BLaER1 (cell line): ENCODE measurements around the gene PNLIPRP2.

ENCODE experiments used
- H3K27ac ChIP-seq: shearing (Covaris generic); formaldehyde crosslinking; 2 replicates; pipeline ENCODE4 v1.8.1; 2022
- H3K27me3 ChIP-seq: shearing (Covaris generic); formaldehyde crosslinking; 2 replicates; pipeline ENCODE4 v1.8.1; 2022
- H3K36me3 ChIP-seq: shearing (Covaris generic); formaldehyde crosslinking; 2 replicates; pipeline ENCODE4 v1.8.1; 2022
- H3K4me1 ChIP-seq: shearing (Covaris generic); formaldehyde crosslinking; 2 replicates; pipeline ENCODE4 v1.8.1; 2022
- H3K4me2 ChIP-seq: shearing (Covaris generic); formaldehyde crosslinking; 2 replicates; pipeline ENCODE4 v1.8.1; 2022
- H3K4me3 ChIP-seq: shearing (Covaris generic); formaldehyde crosslinking; 2 replicates; pipeline ENCODE4 v1.8.1; 2022
- H3K9ac ChIP-seq: shearing (Covaris generic); formaldehyde crosslinking; 2 replicates; pipeline ENCODE4 v1.8.1; 2022
- H3K9me3 ChIP-seq: shearing (Covaris generic); formaldehyde crosslinking; 2 replicates; pipeline ENCODE4 v1.8.1; 2022
- H4K20me1 ChIP-seq: shearing (Covaris generic); formaldehyde crosslinking; 2 replicates; pipeline ENCODE4 v1.8.1; 2022
- Cebpa-rat ChIP-seq: shearing (Covaris generic); IDR thresholded peaks from 2 replicates; pipeline ENCODE4 v1.8.1; 2022

PNLIPRP2 gene

DNA sequence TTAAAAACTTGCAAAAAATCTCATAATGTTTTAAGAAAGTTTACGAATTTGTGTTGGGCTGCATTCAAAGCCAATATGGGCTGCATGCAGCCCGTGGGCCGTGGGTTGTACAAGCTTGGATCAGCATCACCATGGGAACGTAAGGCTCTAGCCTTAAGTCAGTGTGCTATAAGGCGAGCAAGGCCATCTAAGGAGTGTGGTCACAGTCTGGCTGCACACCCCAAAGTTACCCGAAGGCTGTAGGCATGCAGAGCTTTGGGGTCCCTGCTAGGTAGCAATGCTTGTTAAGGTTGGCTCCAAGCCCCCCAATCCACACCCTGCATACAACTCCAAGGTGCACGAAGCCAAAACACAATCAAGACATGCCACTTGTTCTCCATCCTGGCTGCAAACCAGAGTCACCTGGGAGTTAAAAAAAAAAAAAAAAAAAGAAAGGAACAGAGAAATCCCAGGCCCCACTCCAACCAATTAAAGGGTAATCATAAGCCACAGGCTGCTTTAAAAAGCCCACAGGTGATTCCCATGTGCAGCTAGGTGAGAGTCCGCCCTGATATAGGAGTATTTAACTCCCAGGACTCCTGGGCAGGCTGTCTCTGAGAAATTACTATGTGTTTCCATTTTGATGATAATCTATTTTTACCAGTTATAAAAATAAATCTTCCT is 8.5 kb upstream of the PNLIPRP2 start:
- TF ChIP-seq Cebpa-rat, result no peak
- Histone ChIP-seq H3K36me3 (no peaks in the 10 kb centered on the region), H3K4me2 (no peak overlapping the region), H4K20me1 (no peaks in the 10 kb centered on the region), H3K4me1 (no peaks in the 10 kb centered on the region), H3K4me3 (no peak overlapping the region), H3K27me3 (no peaks in the 10 kb centered on the region), H3K9ac (no peak overlapping the region), H3K9me3 (peaks cover 18% of the 10 kb centered on the region), H3K27ac (no peak overlapping the region)

GRCh38 chr10:116613471-116613870 is 7.3 kb upstream of the PNLIPRP2 start:
- Histone ChIP-seq H3K4me2 (no peak overlapping the region), H3K36me3 (no peaks in the 10 kb centered on the region)

GRCh38 chr10:116614796-116615195 is 6.0 kb upstream of the PNLIPRP2 start:
- H3K27ac ChIP-seq, result no peak overlapping the region
- no peaks in the 10 kb centered on the region for H4K20me1 ChIP-seq
- no peak overlapping the region for H3K4me3 ChIP-seq
- no peak for TF ChIP-seq Cebpa-rat
- no peaks in the 10 kb centered on the region for H3K27me3 ChIP-seq
- H3K4me2 ChIP-seq, result no peak overlapping the region
- no peaks in the 10 kb centered on the region for H3K36me3 ChIP-seq
- H3K4me1 ChIP-seq, result no peaks in the 10 kb centered on the region
- peaks cover 10% of the 10 kb centered on the region for H3K9me3 ChIP-seq
- no peak overlapping the region for H3K9ac ChIP-seq

More at GRCh38 chr10:116613471-116613870, 7.3 kb upstream of the PNLIPRP2 start:
- peaks cover 18% of the 10 kb centered on the region for H3K9me3 ChIP-seq
- no peaks in the 10 kb centered on the region for H3K4me1 ChIP-seq
- no peaks in the 10 kb centered on the region for H4K20me1 ChIP-seq
- no peak overlapping the region for H3K4me3 ChIP-seq
- no peaks in the 10 kb centered on the region for H3K27me3 ChIP-seq
- no peak overlapping the region for H3K27ac ChIP-seq
- H3K9ac ChIP-seq, result no peak overlapping the region
- TF ChIP-seq Cebpa-rat, result no peak

DNA sequence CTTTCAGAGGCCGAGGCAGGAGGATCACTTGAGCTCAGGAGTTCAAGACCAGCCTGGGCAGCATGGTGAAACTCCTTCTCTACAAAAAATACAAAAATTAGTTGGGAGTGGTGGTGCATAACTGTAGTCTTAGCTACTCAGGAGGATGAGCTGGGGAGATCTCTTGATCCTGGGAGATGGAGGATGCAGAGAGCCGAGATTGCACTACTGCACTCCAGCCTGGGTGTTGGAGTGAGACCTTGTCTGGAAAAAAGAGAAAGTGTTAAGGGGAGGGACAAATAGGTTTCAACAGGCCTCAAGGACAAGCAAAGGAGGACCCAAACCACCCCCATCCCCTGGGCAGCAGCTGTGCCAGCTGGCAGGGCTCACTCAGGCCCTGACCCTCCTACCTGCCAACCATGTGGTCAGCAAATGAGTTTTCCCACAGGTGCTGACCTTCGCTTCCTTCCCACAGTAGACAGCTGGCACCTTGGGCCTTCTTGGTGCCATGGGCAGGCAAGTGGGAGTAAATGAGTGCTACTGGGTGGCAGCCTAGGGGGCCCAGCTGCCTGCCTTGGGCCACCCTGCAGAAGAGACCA is 5.5 kb upstream of the PNLIPRP2 start:
- Histone ChIP-seq H3K9ac (no peak overlapping the region), H3K27ac (no peak overlapping the region), H3K4me2 (no peak overlapping the region), H3K27me3 (no peaks in the 10 kb centered on the region), H3K4me3 (no peak overlapping the region), H3K9me3 (peaks cover 5% of the 10 kb centered on the region), H3K4me1 (no peaks in the 10 kb centered on the region), H3K36me3 (no peaks in the 10 kb centered on the region), H4K20me1 (no peaks in the 10 kb centered on the region)
- no peak for TF ChIP-seq Cebpa-rat

- no peak for TF ChIP-seq Cebpa-rat
- no peaks in the 10 kb centered on the region for H3K4me1 ChIP-seq
- no peaks in the 10 kb centered on the region for H4K20me1 ChIP-seq
- H3K27me3 ChIP-seq, result no peaks in the 10 kb centered on the region
- H3K4me2 ChIP-seq, result no peak overlapping the region
- H3K9ac ChIP-seq, result no peak overlapping the region
- H3K36me3 ChIP-seq, result no peaks in the 10 kb centered on the region
- no peak overlapping the region for H3K4me3 ChIP-seq
- no peak overlapping the region for H3K27ac ChIP-seq
- no peaks in the 10 kb centered on the region for H3K9me3 ChIP-seq
Observed at GRCh38 chr10:116621476-116621875, 723 bp downstream of the PNLIPRP2 start.

DNA sequence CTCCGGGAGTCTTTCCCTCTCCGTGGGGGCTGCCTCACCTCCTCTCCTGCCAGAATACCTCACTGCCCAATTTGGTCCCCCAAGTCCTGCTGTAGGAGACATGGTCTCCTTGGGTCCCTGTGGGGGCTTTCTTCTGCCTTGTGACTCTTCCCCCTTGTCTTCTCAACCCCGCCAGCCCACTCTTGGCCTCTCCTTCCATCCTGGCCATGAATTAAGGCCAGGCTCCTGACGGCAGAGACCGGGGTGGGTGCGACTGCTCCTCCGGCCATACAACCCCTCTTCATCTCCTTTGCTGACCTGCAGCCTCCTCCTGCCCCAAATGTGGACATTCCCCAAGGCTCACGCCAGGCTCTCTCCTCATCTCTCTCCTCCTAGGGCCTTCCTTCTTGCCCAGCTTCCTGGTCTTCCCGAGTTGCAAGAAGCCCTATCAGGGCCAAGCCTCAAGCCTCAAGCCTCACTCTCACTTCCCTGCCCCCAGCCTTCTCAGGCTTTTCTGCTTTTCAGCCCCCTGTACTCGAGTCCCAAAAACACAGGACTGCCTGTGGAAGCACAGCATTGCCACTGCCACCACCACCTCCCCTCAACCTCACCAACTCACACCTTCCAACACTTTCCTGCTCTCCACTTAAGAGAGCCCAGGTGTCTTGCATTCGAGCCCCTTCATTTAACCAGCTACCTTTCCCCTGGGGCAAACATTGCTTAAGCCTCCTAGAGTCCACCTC is 1.3 kb downstream of the PNLIPRP2 start:
- no peak overlapping the region for H3K27ac ChIP-seq
- no peak for TF ChIP-seq Cebpa-rat
- no peaks in the 10 kb centered on the region for H3K36me3 ChIP-seq
- no peaks in the 10 kb centered on the region for H3K4me1 ChIP-seq
- no peak overlapping the region for H3K4me3 ChIP-seq
- 0 out of 2 replicates have a peak, but pooled peaks cover under 1% of the 10 kb centered on the region for H3K9me3 ChIP-seq
- H3K4me2 ChIP-seq, result no peak overlapping the region
- no peak overlapping the region for H3K9ac ChIP-seq
- H3K27me3 ChIP-seq, result no peaks in the 10 kb centered on the region
- H4K20me1 ChIP-seq, result no peaks in the 10 kb centered on the region

DNA sequence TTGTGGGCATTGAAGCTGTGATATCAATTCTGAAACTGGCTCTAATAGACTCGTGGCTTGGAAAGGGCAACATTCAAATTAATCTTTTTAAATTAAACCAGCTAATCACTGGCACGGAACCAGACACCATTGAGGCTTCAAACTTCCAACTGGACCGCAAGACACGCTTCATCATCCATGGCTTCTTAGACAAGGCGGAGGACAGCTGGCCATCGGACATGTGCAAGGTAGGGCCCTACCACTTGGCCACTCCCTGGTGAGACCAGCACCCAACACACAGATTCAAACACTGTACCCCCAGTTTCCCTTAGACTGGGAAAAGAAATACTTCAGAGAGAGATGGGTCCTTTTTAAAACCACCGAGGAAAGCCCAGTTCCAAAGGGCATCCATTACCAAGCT is 5.1 kb downstream of the PNLIPRP2 start:
- no peaks in the 10 kb centered on the region for H3K4me1 ChIP-seq
- H3K4me2 ChIP-seq, result no peak overlapping the region
- no peaks in the 10 kb centered on the region for H3K27me3 ChIP-seq

GRCh38 chr10:116626815-116627214 is 6.1 kb downstream of the PNLIPRP2 start:
- no peak overlapping the region for H3K9ac ChIP-seq
- H3K27me3 ChIP-seq, result no peaks in the 10 kb centered on the region
- no peaks in the 10 kb centered on the region for H3K4me1 ChIP-seq
- no peak overlapping the region for H3K27ac ChIP-seq
- H3K4me2 ChIP-seq, result no peak overlapping the region
- H3K9me3 ChIP-seq, result peaks cover 9% of the 10 kb centered on the region; the same call in 1 of the 2 replicates
- no peaks in the 10 kb centered on the region for H3K36me3 ChIP-seq
- no peak overlapping the region for H3K4me3 ChIP-seq
- no peak for TF ChIP-seq Cebpa-rat
- no peaks in the 10 kb centered on the region for H4K20me1 ChIP-seq

More for the DNA sequence above, 5.1 kb downstream of the PNLIPRP2 start:
- H3K9ac ChIP-seq, result no peak overlapping the region
- H3K27ac ChIP-seq, result no peak overlapping the region
- H3K4me3 ChIP-seq, result no peak overlapping the region
- no peaks in the 10 kb centered on the region for H4K20me1 ChIP-seq
- no peaks in the 10 kb centered on the region for H3K36me3 ChIP-seq
- H3K9me3 ChIP-seq, result peaks cover 9% of the 10 kb centered on the region; the same call in 1 of the 2 replicates
- TF ChIP-seq Cebpa-rat, result no peak

- Histone ChIP-seq H3K36me3 (no peaks in the 10 kb centered on the region), H3K9ac (no peak overlapping the region), H3K27ac (no peak overlapping the region), H3K27me3 (no peaks in the 10 kb centered on the region), H3K9me3 (peaks cover 9% of the 10 kb centered on the region; the same call in 1 of the 2 replicates), H3K4me1 (no peaks in the 10 kb centered on the region), H3K4me3 (no peak overlapping the region), H3K4me2 (no peak overlapping the region), H4K20me1 (no peaks in the 10 kb centered on the region)
- TF ChIP-seq Cebpa-rat, result no peak
Observed at GRCh38 chr10:116627386-116627933, 6.7 kb downstream of the PNLIPRP2 start.

DNA sequence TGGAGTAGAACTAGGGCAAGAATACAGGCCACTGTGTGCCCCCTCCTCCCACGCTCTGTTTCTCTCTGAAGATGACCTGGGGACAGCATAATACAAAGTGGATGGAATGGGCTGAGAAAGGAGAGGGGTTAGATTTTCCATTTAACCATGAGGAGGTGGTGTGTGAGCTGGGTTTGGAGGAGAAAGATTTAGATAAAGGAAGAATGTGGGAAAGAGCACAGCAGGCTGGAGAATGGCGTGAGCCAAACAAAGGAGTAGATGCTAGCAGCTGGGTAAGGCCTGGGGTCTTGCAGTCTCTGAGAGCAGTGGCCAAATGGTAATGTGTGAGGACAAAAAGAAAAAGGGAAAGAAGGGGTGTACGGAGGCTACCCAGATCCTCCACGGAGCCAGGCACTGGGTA is 8.6 kb downstream of the PNLIPRP2 start:
- Histone ChIP-seq H3K36me3 (no peaks in the 10 kb centered on the region), H3K27ac (no peak overlapping the region), H3K4me3 (no peak overlapping the region), H3K4me1 (no peaks in the 10 kb centered on the region), H3K9me3 (peaks cover 9% of the 10 kb centered on the region; the same call in 1 of the 2 replicates), H3K27me3 (no peaks in the 10 kb centered on the region), H3K4me2 (no peak overlapping the region), H3K9ac (no peak overlapping the region), H4K20me1 (no peaks in the 10 kb centered on the region)
- TF ChIP-seq Cebpa-rat, result no peak
